NCI-H226 (cell line): ENCODE measurements around the gene HMG20B.

ENCODE experiments used
- DNase-seq: peaks from one replicate; pipeline ENCODE4 v3.0.0-alpha.2; 2015

HMG20B gene

GRCh38 chr19:3586127-3586626, 13.4 kb downstream of the HMG20B start:
- DNase-seq: no peak

GRCh38 chr19:3586707-3587346, 14.1 kb downstream of the HMG20B start:
- DNase-seq: no peak

DNA sequence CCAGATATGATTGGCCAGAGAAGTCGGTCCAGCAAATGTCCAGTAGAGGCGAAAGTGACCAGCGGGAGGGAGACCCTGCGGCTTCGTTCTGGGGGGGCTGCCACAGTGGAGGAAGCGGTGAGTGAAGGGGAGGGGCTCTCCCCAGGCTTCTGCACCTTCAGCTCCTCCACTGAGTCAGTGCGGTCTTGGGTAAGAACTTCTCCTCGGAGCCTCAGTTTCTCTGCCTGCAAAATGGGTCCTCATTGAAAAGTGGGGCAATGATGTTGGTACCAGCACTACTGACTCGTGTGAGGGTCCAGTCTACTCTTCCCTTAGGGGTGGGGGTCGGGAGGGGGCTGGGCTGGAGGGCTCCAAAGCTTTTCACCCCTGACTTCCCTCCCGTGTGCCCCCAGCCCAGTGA, 16.7 kb downstream of the HMG20B start:
- no peak for DNase-seq

- DNase-seq: no peak
Measured at GRCh38 chr19:3589949-3590348, 17.2 kb downstream of the HMG20B start.

DNA sequence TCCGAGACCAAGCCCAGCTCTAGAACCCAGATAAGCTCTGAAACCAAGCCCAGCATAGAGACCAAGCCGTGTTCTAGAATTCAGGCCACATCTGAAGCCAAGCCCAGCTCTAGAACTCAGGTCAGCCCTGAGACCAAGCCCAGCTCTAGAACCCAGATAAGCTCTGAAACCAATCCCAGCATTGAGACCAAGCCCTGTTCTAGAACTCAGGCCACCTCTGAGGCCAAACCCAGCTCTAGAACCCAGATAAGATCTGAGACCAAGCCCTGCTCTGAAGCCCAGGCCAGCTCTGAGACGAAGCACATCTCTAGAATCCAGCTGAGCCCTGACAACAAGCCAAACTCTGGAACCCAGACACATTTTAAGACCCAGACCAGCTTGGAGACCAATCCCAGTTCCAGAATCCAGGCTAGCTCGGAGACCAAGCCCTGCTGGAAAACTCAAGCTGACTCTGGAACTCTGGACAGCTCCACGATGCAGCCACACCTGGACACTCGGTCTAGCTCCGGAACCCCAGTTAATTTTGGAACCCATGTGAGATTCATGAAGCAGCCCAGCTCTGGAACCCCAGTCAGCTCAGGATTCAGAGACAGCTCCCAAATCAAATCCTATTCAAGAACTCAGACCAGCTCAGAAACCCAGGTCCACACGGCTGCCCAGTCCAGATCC, 18.4 kb downstream of the HMG20B start:
- no peak for DNase-seq

GRCh38 chr19:3591876-3592613, 19.3 kb downstream of the HMG20B start:
- DNase-seq: no peak

- no peak for DNase-seq
Measured at GRCh38 chr19:3593156-3593555, 20.4 kb downstream of the HMG20B start.

DNA sequence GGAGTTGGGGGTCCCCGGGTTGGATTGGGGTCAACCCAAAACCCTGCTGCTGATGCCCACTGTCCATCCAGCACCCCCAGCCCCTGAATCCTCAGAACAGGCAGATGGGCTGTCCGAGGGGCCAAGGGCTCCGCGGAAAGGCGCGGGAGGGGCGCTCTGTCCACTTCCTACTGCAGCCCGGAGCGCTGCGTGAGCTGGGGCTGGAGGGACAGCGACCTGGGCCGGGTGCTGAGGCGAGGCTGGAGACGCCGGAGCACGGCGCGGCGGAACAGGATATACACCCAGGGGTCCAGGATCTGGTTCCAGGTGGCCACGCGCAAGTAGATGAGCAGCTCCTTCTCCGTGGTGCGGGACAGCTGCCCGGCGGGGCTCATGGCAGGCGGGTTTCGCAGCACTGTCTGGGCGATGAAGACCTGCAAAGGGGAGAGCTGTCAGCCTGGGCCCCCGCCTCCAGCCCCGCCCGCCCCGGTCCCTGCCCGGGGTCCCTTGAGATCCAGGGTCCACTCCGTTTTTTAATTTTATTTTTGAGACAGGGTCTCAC, 22.8 kb downstream of the HMG20B start:
- DNase-seq: no peak

DNA sequence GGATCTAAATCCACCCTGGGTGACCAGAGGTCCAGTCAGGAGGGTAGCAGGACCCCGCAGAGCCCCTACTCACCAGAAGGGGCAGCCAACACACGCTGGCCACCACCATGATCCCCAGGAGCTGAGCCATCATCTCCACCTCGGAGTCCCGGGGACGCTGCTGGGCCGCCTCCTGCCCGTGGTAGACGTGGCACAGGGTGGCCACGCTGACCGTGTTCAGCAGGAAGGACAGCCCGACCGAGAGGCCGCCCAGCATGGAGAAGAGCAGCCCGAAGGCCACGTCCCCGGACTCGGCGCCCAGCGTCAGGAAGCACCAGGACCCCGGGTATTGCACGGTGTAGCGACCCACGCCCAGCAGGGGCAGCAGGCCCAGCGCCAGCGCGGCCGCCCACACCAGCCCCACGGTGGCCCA, 27.0 kb downstream of the HMG20B start:
- no peak for DNase-seq

- no peak for DNase-seq
Measured at GRCh38 chr19:3601021-3601420, 28.3 kb downstream of the HMG20B start.

DNA sequence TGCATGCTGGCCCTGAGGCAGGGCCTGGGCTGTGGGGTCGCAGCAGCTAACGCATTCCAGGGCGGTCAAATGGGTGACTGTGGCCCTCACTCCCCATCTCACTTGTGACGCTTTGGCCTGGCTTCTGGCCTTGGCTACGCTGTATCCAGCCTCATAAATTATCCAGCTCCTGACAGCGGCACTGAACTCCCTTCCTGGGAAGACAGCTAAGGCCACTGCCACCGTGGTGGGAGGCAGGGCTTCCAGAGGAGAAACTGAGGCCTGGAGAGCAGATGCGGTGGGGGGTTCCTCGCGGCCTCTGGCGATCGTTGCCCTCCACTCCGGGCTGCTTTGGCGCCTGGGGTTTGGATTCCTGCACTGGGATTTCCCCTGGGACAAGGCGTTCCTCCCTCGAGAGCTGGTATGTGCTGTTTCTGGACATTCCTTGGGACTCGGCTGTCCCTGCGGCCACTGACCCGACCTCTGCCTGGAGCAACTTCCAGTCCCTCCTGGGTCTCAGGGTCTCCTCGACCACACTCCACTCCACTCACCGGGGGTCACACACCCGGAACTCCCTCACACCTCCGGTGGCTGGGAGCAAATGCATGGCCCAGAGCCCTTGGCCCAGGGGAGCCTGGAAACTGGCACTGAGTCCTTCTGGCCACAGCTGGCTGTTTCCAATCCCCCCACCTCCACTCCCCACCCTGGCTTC, 30.5 kb downstream of the HMG20B start:
- no peak for DNase-seq

- DNase-seq: no peak
Measured at GRCh38 chr19:3604227-3604986, 31.7 kb downstream of the HMG20B start.

DNA sequence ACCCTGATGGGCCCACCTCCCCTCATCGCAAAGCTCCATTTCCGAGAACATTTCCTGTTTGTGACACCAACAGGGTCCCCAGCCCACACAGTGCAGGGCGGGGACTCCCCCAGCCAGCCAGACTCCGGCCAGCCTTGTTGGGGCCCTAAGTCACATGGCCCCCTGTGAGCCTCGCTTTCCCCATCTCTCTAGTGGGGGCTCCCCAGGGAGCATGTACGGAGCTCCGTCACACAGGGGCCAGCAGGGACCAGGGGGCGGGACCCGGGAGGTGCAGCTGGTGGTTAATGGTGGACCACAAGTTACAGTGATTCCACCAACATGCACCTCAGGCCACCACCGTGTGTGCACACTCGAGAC, 32.2 kb downstream of the HMG20B start:
- no peak for DNase-seq

DNA sequence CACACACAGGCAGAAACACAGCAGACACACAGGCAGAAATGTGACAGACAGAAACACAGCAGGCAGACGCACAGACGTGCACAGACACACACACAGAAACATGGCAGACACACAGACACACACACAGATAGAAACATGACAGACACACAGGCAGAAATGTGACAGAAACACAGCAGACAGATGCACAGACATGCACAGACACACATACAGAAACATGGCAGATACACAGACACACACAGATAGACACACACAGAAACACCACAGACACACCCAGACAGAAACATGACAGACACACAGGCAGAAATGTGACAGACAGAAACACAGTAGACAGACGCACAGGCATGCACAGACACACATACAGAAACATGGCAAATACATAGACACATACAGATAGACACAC, 32.6 kb downstream of the HMG20B start:
- DNase-seq: no peak

GRCh38 chr19:3605770-3606169, 33.0 kb downstream of the HMG20B start:
- no peak for DNase-seq

GRCh38 chr19:3606174-3606689, 33.5 kb downstream of the HMG20B start:
- DNase-seq: no peak

GRCh38 chr19:3606690-3607289, 34.0 kb downstream of the HMG20B start, which contains the start of gene TBXA2R:
TSS of gene TBXA2R (minus strand) at chr19:3606875. CDS start at chr19:3600634, 6,241 bp downstream.
- DNase-seq: peak; percentile 71

DNA sequence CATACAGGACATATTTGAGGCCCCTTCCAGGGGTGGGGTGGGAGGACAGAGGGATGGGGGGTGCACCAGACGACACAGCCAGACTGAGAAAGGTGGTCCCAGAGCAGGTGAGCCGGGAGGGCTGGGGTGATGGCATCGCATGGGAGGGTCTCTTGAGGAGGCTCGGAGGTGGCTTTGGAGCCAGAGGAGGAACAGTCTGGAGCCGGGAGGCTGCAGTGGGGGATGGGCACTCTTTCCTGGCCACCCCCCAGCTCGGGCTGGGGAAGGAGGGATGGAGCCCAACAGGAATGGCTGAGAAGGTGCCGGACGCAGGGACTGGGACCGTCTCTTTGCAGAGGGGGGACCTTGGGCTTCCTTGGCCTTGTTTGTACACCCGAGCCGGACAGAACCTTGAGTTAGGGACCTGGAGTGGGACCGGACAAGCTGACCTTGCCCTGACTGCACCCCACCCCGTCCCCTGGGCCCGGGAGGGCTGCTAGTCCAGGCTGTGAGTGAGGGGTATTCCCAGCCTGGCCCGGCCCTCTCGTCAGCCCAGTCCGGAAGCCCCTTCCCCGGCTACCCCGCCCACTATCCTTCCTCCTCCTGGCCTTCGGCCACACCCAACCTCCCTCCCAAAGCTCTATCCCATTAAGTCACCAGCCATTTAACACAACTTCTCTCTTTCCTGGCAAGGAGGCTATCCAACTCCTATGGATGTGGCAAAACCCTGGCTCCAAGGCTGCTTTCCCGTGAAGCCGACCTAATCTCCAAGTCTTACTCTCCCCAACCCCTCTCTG, 34.7 kb downstream of the HMG20B start:
- no peak for DNase-seq

DNA sequence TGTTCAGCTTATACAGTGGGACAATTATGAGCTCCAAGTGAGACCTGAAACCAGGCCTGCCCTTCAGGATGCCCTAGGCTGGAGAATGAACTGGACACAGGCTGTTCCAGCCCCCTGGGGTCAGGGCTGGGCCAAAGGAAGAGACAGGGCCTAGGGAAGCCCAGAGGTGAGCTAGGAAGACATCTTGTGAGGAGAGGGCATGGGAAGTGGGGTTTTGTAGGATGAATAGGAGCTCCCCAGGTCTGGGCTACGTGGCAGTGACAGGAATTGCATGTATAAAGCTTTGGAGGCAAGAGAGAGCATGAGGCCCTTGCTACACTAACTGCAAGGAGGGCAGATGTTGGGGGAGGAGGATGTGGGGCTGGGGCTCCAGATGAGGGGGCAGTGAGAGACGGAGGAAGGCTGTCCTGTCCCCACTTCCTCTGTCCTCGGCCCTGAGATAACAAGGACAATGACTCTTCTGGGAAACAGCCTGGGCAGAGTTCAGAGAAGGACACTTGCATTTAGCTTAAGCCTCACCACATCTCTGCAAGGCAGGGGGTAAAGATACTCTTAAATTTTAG, 35.4 kb downstream of the HMG20B start:
- DNase-seq: no peak

GRCh38 chr19:3608750-3609322, 36.1 kb downstream of the HMG20B start:
- DNase-seq: no peak
